Endothelial cell of umbilical vein (primary cell): ENCODE measurements around the gene TFF2. TPM values are rescaled to one million over a fixed set of nuclear protein-coding genes. Genes with fewer than 3 reads are reported as not detected.

Source experiments
- BruUV-seq: library from RNA; stranded (reverse); fragments of 400-500 nt; replicated peaks from 2 replicates; lab custom pipeline; 2021; lab: Mats Ljungman, UMichigan
- CTCF ChIA-PET: fragments of 300-600, 350-600 bp; sonication (Branson Sonifier 250); formaldehyde crosslinking; loops from one replicate; lab custom pipeline; 2021; ENCODE audit warnings: antibody characterized with exemption, inconsistent platforms; lab: Charles Lee
- POLR2A ChIA-PET: fragments of 300-600, 350-600 bp; sonication (Branson Sonifier 250); formaldehyde crosslinking; loops from one replicate; lab custom pipeline; 2021; ENCODE audit warnings: antibody characterized with exemption, inconsistent platforms; lab: Charles Lee
- DNase-seq: peaks from one replicate; pipeline ENCODE4 v3.0.0-alpha.2; 2011; ENCODE audit warnings: low read depth, low spot score
- FAIRE-seq: peaks from 2 replicates; lab custom pipeline; 2011; peaks lifted over from hg19 to GRCh38; lab: Jason Lieb, UNC
- H2AFZ ChIP-seq: 2 replicates; pipeline ENCODE4 v1.6.0; 2012; ENCODE audit warnings: low read depth, low read length, control low read depth, inconsistent platforms
- H3K27ac ChIP-seq: 2 replicates; pipeline ENCODE4 v1.5.1; 2011; ENCODE audit warnings: low read depth, mild to moderate bottlenecking, control low read depth, low read length, moderate library complexity; ENCODE audit not compliant: insufficient read depth
- H3K27me3 ChIP-seq, 2 experiments: 2 replicates each; pipeline versions ENCODE4 v1.6.0 to v1.6.1; 2011; ENCODE audit warnings: low read length in 2 of 2, mixed read lengths in 1 of 2; ENCODE audit not compliant: control insufficient read depth in 2 of 2, insufficient read depth in 2 of 2
- H3K36me3 ChIP-seq, 2 experiments: 2 replicates in 1 of 2; 3 replicates in 1 of 2; pipeline ENCODE4 v1.5.1; 2011; ENCODE audit warnings: low read length in 2 of 2, mild to moderate bottlenecking in 1 of 2, moderate library complexity in 1 of 2; ENCODE audit not compliant: control insufficient read depth in 2 of 2, insufficient read depth in 2 of 2; ENCODE audit errors: extremely low read depth in 1 of 2
- H3K4me1 ChIP-seq: 3 replicates; pipeline ENCODE4 v1.5.1; 2011; ENCODE audit warnings: mild to moderate bottlenecking, low read length; ENCODE audit not compliant: control insufficient read depth, insufficient read depth; ENCODE audit errors: extremely low read depth
- H3K4me2 ChIP-seq: 2 replicates; pipeline ENCODE4 v1.6.1; 2011; ENCODE audit warnings: low read length, control low read depth, mixed read lengths; ENCODE audit not compliant: insufficient read depth
- H3K4me3 ChIP-seq, 3 experiments: fragments of 200-600 bp in 1 of 3; sonication (generic), shearing (Covaris generic) in 1 of 3; replicated peaks in 1 of 3; 2 replicates each; pipeline ENCODE4 v1.5.1; 2011 to 2016; ENCODE audit warnings: control low read depth in 3 of 3, low read length in 3 of 3, mild to moderate bottlenecking in 2 of 3, inconsistent platforms in 1 of 3, low read depth in 1 of 3, moderate library complexity in 1 of 3; ENCODE audit not compliant: insufficient read depth in 1 of 3
- H3K79me2 ChIP-seq: 2 replicates; pipeline ENCODE4 v1.6.0; 2012; ENCODE audit warnings: low read length, inconsistent platforms; ENCODE audit not compliant: control insufficient read depth, insufficient read depth
- H3K9ac ChIP-seq: replicated peaks from 2 replicates; pipeline ENCODE3; 2011; ENCODE audit warnings: low read length, control low read depth; ENCODE audit not compliant: insufficient read depth; ENCODE audit errors: extremely low read depth
- H3K9me1 ChIP-seq: replicated peaks from 3 replicates; pipeline ENCODE4 v1.6.0; 2011; ENCODE audit warnings: mild to moderate bottlenecking, low read length; ENCODE audit not compliant: control insufficient read depth, insufficient read depth; ENCODE audit errors: extremely low read depth
- H3K9me3 ChIP-seq: replicated peaks from 2 replicates; pipeline ENCODE4 v1.5.1; 2012; ENCODE audit warnings: low read length, inconsistent platforms; ENCODE audit not compliant: control insufficient read depth, insufficient read depth
- H4K20me1 ChIP-seq: replicated peaks from 2 replicates; pipeline ENCODE3; 2011; ENCODE audit warnings: mild to moderate bottlenecking, low read length; ENCODE audit not compliant: control insufficient read depth, insufficient read depth; ENCODE audit errors: extremely low read depth
- EZH2 ChIP-seq: IDR thresholded peaks from 2 replicates; pipeline ENCODE4 v1.6.1; 2012; ENCODE audit warnings: borderline replicate concordance, low read depth, mild to moderate bottlenecking, moderate library complexity, low read length, inconsistent platforms; ENCODE audit not compliant: severe bottlenecking
- FOS ChIP-seq: IDR thresholded peaks from 2 replicates; pipeline ENCODE4 v1.6.1; 2011; ENCODE audit warnings: mild to moderate bottlenecking, low read length, moderate library complexity, borderline replicate concordance; ENCODE audit not compliant: insufficient read depth
- GATA2 ChIP-seq: IDR thresholded peaks from 2 replicates; pipeline ENCODE4 v1.7.0; 2011; ENCODE audit warnings: low read depth, mild to moderate bottlenecking, moderate library complexity, mixed read lengths, low read length; ENCODE audit not compliant: insufficient read length, insufficient read depth
- JUN ChIP-seq: IDR thresholded peaks from 2 replicates; pipeline ENCODE4 v1.6.1; 2011; ENCODE audit warnings: borderline replicate concordance, low read depth; ENCODE audit not compliant: insufficient read length, insufficient read depth
- POLR2AphosphoS5 ChIP-seq: IDR thresholded peaks from 2 replicates; pipeline ENCODE4 v1.6.1; 2012; ENCODE audit warnings: low read depth, mild to moderate bottlenecking, control low read depth, low read length, moderate library complexity; ENCODE audit not compliant: insufficient read depth
- dilution Hi-C: fragments of 300-500 bp; cut with MboI; formaldehyde crosslinking; loops from one replicate; pipeline ENCODE4 v1.15.0; 2019; ENCODE audit warnings: low sequenced_read_pairs; ENCODE audit not compliant: extremely low pct_ligation_motif_present
- intact Hi-C: fragments of 100-400 bp; cut with micrococcal nuclease; formaldehyde crosslinking; loops from one replicate; pipeline ENCODE4 v1.10.0; 2022
- polyA plus RNA-seq, 4 experiments: library from polyadenylated mRNA; depleted of rRNA in 3 of 4; stranded (reverse) in 3 of 4; unstranded in 1 of 4; fragments of >200 nt; gene quantifications; 2 replicates each; pipeline versions ENCODE4 v1.2.1 to v1.2.3, GENCODE V29; 2011 to 2012; ENCODE audit warnings: missing spikeins in 1 of 4
- total RNA-seq: library from RNA; stranded (reverse); gene quantifications from 2 replicates; pipeline ENCODE4 v1.2.3, GENCODE V29; 2021
- TF ChIP-seq, protein P1 (sequence below), 2 donors: IDR thresholded peaks; 1 replicate in 1 of 2; 2 replicates in 1 of 2; pipeline ENCODE4 v1.5.1; 2011; ENCODE audit warnings: low read length in 2 of 2, mild to moderate bottlenecking in 2 of 2, moderate library complexity in 2 of 2, control low read depth in 1 of 2, inconsistent platforms in 1 of 2, low read depth in 1 of 2; ENCODE audit not compliant: insufficient read depth in 1 of 2; ENCODE audit errors: extremely low read depth in 1 of 2

TFF2 gene
- total and polyA plus RNA-seq, 2 donors (not counting 3 experiments of a cell fraction or from before 2014, with no cell fraction given), result not detected

DNA sequence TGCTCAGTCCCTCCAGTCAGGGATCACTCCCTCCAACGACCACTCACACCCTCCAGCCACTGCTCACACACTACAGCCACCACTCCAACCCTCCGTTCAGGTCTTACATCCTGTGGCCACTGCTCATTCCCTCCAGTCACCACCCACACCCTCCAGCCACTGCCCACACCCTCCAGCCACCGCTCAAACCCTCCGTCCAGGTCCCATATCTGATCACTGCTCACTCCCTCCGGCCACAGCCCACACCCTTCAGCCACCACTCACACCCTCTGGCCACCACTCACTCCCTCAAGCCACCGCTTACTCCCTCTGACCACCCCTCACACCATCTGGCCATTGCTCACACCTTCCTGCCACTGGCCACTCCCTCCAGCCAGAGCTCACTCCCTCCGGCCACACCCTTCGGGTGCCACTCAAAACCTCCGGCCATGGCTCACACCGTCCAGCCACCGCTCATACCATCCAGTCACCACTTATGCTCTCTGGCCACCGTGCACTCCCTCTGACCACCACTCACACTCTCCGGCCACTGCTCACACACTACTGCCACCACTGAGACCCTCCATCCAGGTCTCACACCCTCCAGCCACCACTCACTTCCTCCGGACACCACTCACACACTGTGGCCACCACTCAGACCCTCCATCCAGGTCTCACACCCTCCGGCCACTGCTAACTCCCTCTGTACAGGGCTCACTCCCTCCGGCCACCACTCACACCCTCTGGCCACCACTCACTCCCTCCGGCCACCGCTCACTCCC is 20.3 kb upstream of the TFF2 start:
- no TSS peak for BruUV-seq
- TF ChIP-seq, protein P1, sequence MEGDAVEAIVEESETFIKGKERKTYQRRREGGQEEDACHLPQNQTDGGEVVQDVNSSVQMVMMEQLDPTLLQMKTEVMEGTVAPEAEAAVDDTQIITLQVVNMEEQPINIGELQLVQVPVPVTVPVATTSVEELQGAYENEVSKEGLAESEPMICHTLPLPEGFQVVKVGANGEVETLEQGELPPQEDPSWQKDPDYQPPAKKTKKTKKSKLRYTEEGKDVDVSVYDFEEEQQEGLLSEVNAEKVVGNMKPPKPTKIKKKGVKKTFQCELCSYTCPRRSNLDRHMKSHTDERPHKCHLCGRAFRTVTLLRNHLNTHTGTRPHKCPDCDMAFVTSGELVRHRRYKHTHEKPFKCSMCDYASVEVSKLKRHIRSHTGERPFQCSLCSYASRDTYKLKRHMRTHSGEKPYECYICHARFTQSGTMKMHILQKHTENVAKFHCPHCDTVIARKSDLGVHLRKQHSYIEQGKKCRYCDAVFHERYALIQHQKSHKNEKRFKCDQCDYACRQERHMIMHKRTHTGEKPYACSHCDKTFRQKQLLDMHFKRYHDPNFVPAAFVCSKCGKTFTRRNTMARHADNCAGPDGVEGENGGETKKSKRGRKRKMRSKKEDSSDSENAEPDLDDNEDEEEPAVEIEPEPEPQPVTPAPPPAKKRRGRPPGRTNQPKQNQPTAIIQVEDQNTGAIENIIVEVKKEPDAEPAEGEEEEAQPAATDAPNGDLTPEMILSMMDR (IDR thresholded peaks at IDR 0.05; ENCODE audit: extremely low read depth in 1 of 2, insufficient read depth in 1 of 2, low read depth in 1 of 2, low read length in 2 of 2), result no peak
- TF ChIP-seq GATA2 (no peak), POLR2AphosphoS5 (no peak), JUN (no peak), EZH2 (no peak), FOS (no peak)
- no peaks in the 10 kb centered on the region for H3K9me1 ChIP-seq
- ChIA-PET CTCF (no interaction called here), POLR2A (no interaction called here)
- dilution Hi-C loops, result no loop called here
- H3K9me3 ChIP-seq, result no peaks in the 10 kb centered on the region
- H4K20me1 ChIP-seq, result no peaks in the 10 kb centered on the region
- H3K27ac ChIP-seq, result no peak overlapping the region
- H3K9ac ChIP-seq, result no peak overlapping the region
- intact Hi-C loops, result no loop called here
- no peaks in the 10 kb centered on the region for H3K36me3 ChIP-seq
- H3K4me3 ChIP-seq, result no peak overlapping the region
- no peak for FAIRE-seq
- no peak overlapping the region for H3K4me2 ChIP-seq
- H2AFZ ChIP-seq, result no peak overlapping the region
- no peaks in the 10 kb centered on the region for H3K79me2 ChIP-seq
- H3K27me3 ChIP-seq, result peaks cover 0 to 1% of the 10 kb centered on the region in 2 experiments
- DNase-seq, result no peak
- no peaks in the 10 kb centered on the region for H3K4me1 ChIP-seq
